ENCODE results near the gene NAT14.

The NAT14 gene

DNA sequence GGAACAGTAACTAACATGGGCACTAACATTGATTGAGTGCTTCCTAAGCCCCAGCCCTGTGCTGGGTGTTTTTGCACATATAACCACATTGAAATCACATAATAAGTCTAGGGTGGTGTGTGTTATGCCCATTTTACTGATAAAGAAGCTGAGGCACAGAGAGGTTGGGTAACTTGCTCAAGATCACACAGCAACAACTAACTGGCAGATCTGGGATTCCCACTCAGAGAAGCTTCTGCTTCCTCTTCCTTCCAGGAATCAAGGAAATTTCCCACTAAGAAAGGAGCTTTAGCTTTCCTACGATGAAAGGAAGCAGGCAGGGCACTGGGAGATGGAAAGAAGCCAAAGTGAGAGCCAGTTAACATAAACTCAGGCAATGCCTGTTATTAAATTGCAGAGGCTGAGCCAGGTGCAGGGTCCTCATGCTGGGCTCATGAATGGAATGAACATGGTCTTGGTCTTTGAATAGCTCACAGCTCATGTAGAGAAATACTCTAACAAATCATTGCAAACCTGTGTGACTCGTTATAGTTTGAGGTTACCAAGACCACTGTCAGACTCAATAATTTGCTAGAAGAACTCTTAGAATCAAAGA, 13.4 kb downstream of the NAT14 start:
- TF ChIP-seq, protein P1, sequence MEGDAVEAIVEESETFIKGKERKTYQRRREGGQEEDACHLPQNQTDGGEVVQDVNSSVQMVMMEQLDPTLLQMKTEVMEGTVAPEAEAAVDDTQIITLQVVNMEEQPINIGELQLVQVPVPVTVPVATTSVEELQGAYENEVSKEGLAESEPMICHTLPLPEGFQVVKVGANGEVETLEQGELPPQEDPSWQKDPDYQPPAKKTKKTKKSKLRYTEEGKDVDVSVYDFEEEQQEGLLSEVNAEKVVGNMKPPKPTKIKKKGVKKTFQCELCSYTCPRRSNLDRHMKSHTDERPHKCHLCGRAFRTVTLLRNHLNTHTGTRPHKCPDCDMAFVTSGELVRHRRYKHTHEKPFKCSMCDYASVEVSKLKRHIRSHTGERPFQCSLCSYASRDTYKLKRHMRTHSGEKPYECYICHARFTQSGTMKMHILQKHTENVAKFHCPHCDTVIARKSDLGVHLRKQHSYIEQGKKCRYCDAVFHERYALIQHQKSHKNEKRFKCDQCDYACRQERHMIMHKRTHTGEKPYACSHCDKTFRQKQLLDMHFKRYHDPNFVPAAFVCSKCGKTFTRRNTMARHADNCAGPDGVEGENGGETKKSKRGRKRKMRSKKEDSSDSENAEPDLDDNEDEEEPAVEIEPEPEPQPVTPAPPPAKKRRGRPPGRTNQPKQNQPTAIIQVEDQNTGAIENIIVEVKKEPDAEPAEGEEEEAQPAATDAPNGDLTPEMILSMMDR (IDR thresholded peaks at IDR 0.05; ENCODE audit: insufficient read depth, low read depth, low read length, missing control alignments) = no peak
- no peak overlapping the region for H3K4me3 ChIP-seq (ENCODE audit: low read length)
- no peak for DNase-seq (ENCODE audit: low read depth)

DNA sequence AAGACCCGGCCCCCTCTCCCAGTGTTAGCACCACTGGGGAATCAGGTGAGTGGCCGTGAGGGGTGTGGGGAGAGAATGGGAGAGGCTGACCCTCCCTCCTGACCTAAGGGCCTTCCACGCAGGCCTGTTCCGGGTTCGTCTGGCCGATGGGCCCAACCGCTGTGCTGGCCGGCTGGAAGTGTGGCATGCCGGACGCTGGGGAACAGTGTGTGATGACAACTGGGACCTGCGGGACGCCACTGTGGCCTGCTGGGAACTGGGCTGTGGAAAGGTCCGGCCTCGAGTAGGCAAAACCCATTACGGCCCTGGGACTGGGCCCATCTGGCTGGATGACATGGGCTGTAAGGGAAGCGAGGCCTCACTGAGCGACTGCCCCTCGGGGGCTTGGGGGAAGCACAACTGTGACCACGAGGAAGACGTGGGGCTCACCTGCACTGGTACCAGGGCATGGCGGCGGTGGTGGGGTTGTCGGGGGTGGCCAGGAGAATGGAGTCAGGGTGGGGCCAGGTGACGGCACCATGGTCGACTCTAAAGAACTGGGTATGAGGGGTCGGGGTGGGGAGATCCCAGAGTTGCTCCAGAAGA, 15.5 kb downstream of the NAT14 start:
- no peak for DNase-seq (ENCODE audit: low read depth)
- H3K4me3 ChIP-seq (ENCODE audit: low read length) = no peak overlapping the region
- TF ChIP-seq, protein P1 (IDR thresholded peaks at IDR 0.05; ENCODE audit: insufficient read depth, low read depth, low read length, missing control alignments) = no peak

DNA sequence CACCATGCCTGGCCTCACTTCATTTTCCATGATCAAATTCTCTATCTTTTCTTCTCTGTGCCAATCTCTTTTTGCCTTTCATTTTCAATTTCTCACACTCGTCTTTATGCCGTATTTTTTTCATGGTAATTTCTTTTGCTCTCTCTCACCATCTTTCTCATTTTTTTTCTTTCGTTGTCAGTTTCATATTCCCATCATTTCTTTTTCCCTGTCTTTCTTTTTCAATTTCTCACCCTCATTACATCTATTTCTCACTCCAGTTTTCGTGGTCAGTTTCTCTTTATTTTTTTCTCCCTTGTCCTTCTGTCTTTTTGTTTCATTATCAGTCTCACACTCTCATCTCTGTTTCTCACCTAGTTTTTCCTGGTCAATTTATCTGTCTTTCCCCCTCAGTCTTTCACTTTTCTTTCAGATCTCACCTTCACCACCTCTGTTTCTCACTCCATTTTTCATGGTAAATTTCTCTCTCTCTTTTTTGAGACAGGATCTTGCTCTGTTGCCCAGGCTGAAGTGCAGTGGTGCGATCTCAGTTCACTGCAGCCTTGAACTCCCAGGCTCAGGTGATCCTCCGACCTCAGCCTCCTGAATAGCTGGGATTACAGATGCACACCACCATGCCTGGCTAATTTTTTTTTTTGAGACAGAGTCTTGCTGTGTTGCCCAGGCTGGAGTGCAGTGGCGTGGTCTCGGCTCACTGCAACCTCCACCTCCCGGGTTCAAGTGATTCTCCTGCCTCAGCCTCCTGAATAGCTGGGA, 17.4 kb downstream of the NAT14 start:
- H3K4me3 ChIP-seq (ENCODE audit: low read length) = no peak overlapping the region
- TF ChIP-seq, protein P1 (IDR thresholded peaks at IDR 0.05; ENCODE audit: insufficient read depth, low read depth, low read length, missing control alignments) = no peak
- no peak for DNase-seq (ENCODE audit: low read depth)

DNA sequence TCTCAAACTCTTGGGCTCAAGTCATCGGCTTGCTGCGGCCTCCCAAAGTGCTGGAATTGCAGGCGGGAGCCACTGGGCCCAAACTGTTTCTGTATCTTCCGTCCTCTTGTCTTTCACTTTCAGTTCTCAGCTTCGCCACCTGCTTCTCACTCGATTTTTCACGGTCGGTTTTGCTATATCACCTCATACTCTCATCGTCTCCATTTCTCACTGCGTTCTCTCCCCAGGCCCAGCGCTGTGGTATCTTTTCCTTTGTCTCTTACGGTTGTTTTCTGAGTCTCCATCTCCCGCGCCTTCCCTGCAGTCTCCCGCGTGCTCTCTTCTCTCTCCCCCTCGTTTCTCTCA, 18.1 kb downstream of the NAT14 start:
- H3K4me3 ChIP-seq (ENCODE audit: low read length) = no peak overlapping the region
- TF ChIP-seq, protein P1 (IDR thresholded peaks at IDR 0.05; ENCODE audit: insufficient read depth, low read depth, low read length, missing control alignments) = no peak
- DNase-seq (ENCODE audit: low read depth) = no peak

DNA sequence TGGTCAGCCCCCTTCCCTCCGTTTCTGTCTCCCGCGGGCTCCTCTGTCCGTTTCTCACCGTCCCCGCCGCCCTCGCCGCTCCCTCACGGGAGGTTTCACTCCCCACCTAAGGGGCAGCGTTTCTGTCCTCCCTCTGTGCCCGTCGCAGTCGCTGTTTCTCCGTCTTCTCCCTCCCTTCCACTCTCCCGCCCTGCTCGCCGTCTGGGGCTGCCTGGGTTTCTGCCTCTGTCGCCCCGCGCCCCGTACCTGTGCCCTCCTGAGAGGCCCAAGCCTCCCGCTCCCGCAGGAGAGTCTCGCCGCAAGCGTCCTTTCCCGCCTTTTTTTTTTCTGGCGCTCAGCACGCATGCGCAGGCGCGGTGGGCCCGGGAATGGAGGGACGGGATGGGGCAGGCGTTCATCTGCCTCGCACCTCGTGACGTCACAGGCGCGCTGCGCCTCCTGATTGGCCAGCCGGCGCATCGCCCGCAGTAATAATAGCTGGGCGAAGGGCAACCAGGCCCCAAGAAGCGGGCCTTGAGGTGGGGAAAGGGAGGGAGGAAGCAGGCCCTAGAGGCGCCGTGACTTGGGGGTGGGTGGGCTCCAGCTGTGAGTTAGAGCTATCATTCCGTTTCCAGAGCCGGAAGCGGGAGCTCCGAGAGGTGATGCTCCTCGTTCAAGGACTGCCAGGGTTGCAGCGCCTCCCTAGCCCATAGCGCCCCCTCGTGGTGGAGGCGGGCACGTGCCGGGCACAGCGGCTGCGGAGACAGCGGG, 18.7 kb downstream of the NAT14 start:
- DNase-seq (ENCODE audit: low read depth) = peak; percentile 87
- TF ChIP-seq, protein P1 (IDR thresholded peaks at IDR 0.05; ENCODE audit: insufficient read depth, low read depth, low read length, missing control alignments) = peak; percentile 83

DNA sequence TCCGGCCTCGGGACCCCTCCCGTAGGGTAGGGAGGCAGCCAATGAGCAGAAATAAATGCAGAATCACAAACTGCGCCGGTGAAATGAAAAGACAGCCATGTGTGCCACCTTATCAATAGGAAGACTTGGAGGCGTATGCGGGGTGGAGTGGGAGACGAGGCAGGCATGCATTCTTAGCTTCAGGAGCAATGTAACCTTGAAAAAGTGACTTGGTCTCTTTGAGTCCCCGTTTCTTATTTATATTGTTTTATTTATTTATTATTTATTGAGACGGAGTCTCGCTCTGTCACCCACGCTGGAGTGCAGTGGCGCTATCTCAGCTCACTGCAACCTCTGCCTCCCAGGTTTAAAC, 19.2 kb downstream of the NAT14 start:
- TF ChIP-seq, protein P1 (IDR thresholded peaks at IDR 0.05; ENCODE audit: insufficient read depth, low read depth, low read length, missing control alignments) = no peak
- H3K4me3 ChIP-seq (ENCODE audit: low read length) = no peak overlapping the region
- DNase-seq (ENCODE audit: low read depth) = no peak

More for the DNA sequence above, 18.7 kb downstream of the NAT14 start:
- H3K4me3 ChIP-seq (ENCODE audit: low read length) = peak overlapping the region; percentile 44
